Measurements from ENCODE around the gene NDUFA12. TPM values are rescaled to one million over a fixed set of nuclear protein-coding genes. Genes with fewer than 3 reads are reported as not detected.

The NDUFA12 gene
- total and polyA plus RNA-seq, 11 donors: 195 to 872 (median 356) TPM

DNA sequence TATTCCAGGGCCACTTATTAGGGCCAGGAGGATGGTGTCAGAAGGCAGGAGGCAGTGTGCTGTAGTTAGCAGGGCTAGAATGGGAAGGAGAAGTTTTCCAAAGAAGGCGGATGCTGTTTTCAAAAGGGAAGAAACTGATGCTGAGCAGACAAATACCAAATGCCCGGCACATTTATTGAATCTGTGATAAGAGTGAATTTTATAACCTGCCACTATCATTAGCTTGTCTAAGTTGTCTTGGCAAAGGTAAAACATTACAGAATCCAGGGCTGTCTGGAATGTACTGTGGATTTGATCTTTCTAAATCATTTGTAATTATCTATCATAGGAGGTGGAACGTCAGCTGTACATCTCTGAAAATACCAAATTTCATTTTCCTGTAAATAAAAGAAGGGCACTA is 40.8 kb downstream of the NDUFA12 start:
- Histone ChIP-seq H3K4me3 (no peak overlapping the region), H3K27me3 (no peaks in the 10 kb centered on the region), H3K36me3 (no peaks in the 10 kb centered on the region), H3K27ac (no peak overlapping the region), H3K9me3 (no peaks in the 10 kb centered on the region), H3K4me1 (no peaks in the 10 kb centered on the region)
- 77 to 84% (median 81%) methylated on average over 3 of the region's 3 CpGs for WGBS, 4 donors
- no peak for TF ChIP-seq POLR2A (IDR thresholded peaks at IDR 0.05)
- TF ChIP-seq, protein P1, sequence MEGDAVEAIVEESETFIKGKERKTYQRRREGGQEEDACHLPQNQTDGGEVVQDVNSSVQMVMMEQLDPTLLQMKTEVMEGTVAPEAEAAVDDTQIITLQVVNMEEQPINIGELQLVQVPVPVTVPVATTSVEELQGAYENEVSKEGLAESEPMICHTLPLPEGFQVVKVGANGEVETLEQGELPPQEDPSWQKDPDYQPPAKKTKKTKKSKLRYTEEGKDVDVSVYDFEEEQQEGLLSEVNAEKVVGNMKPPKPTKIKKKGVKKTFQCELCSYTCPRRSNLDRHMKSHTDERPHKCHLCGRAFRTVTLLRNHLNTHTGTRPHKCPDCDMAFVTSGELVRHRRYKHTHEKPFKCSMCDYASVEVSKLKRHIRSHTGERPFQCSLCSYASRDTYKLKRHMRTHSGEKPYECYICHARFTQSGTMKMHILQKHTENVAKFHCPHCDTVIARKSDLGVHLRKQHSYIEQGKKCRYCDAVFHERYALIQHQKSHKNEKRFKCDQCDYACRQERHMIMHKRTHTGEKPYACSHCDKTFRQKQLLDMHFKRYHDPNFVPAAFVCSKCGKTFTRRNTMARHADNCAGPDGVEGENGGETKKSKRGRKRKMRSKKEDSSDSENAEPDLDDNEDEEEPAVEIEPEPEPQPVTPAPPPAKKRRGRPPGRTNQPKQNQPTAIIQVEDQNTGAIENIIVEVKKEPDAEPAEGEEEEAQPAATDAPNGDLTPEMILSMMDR (IDR thresholded peaks at IDR 0.05): no peak
- no peak for ATAC-seq
- intact Hi-C loops (cut with DNase I): no loop called here
- no peak for DNase-seq

DNA sequence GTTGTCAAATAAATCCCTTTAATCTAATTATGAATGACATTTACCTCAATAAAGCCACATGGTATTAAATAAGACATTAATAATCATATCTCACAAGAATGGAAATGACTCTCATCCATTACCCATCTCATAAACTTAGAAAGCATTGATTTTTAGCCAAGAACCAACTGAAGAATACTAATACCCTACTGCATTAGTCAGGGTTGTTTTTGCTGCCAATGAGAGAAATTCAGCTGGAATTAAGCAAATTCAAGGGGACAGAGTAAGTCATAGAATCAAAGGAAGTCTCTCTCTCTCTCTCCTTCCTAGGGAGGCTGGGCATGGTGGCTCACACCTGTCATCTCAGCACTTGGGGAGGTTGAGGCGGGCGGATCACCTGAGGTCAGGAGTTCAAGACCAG is 41.6 kb downstream of the NDUFA12 start:
- H3K27me3 ChIP-seq: no peaks in the 10 kb centered on the region
- no peak overlapping the region for H3K4me3 ChIP-seq
- H3K4me1 ChIP-seq: no peaks in the 10 kb centered on the region
- 66 to 100% (median 97%) methylated on average over 2 of the region's 2 CpGs for WGBS, 4 donors
- DNase-seq (no peak), ATAC-seq (no peak)
- intact Hi-C loops (cut with DNase I): no loop called here
- H3K27ac ChIP-seq: no peak overlapping the region
- H3K36me3 ChIP-seq: no peaks in the 10 kb centered on the region
- TF ChIP-seq, protein P1 (IDR thresholded peaks at IDR 0.05): no peak
- TF ChIP-seq POLR2A (IDR thresholded peaks at IDR 0.05): no peak
- H3K9me3 ChIP-seq: no peaks in the 10 kb centered on the region

DNA sequence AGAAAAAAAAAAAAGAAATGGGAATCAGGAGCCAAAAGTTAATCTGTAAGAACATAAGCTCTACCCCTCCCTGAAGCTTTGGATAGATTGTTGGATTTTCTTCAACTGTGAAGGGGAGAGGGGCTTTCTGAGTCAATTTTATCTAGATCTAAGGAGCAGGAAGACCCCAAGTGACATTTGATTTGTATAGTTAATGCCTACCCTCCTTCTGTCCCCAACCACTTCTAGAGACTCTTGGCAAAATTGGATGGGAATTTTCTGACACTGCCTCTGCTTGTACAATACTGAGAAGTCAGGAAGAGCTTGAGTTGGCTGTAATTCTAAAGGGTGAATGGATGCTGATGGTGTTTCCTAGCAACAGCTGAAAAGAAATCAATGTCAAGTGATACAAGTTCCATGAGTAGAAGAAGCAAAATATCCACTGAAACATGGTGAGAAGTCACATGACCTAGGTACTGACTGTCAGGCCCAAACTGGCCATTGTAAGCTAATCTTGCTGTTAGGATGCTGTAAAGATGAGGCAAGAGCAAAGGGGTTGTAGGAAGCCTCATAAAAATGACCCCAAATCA is 42.2 kb downstream of the NDUFA12 start:
- intact Hi-C loops (cut with DNase I): no loop called here
- no peak for TF ChIP-seq POLR2A (IDR thresholded peaks at IDR 0.05)
- TF ChIP-seq, protein P1 (IDR thresholded peaks at IDR 0.05): no peak

DNA sequence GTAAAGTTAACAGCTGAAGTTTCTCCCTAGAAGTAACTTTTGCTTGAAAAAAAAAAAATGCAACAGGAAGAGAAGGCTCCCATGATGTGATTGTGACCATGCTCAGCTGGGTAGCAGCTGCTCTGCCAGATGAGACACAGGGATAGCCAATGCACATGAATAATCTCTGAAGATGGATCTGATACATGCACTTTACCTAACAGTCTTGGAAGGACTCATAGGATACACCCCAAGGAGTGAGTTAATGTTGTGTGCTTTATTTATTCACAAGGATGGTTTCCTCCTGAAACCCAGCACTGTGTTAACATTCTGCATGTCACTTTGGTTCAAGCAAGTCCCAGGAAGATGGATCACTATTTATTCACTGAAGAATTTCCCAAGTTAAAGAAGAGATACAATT is 46.5 kb downstream of the NDUFA12 start:
- TF ChIP-seq POLR2A (IDR thresholded peaks at IDR 0.05): no peak
- TF ChIP-seq, protein P1 (IDR thresholded peaks at IDR 0.05): no peak
- H3K36me3 ChIP-seq: no peaks in the 10 kb centered on the region
- intact Hi-C loops (cut with DNase I): no loop called here

More for the DNA sequence above, 42.2 kb downstream of the NDUFA12 start:
- ATAC-seq (no peak), DNase-seq (no peak)
- H3K36me3 ChIP-seq: no peaks in the 10 kb centered on the region
- H3K9me3 ChIP-seq: no peaks in the 10 kb centered on the region
- H3K27ac ChIP-seq: no peak overlapping the region
- H3K4me3 ChIP-seq: no peak overlapping the region
- H3K4me1 ChIP-seq: no peaks in the 10 kb centered on the region
- H3K27me3 ChIP-seq: no peaks in the 10 kb centered on the region

More for the DNA sequence above, 46.5 kb downstream of the NDUFA12 start:
- no peaks in the 10 kb centered on the region for H3K9me3 ChIP-seq
- no peaks in the 10 kb centered on the region for H3K27me3 ChIP-seq
- no peak overlapping the region for H3K4me3 ChIP-seq
- peaks cover 0 to 10% (median 0%) of the 10 kb centered on the region in 12 donors for H3K4me1 ChIP-seq
- no peak overlapping the region for H3K27ac ChIP-seq
- ATAC-seq: no peak
- DNase-seq: no peak

All from heart left ventricle (tissue), 16 donors.